Omental fat pad (tissue), 4 donors: ENCODE results near the gene TDRD1. TPM values are rescaled to one million over a fixed set of nuclear protein-coding genes. Genes with fewer than 3 reads are reported as not detected.

Experiments used
- small RNA-seq: library from RNA; depleted of rRNA; stranded (forward); fragments of <200 nt; gene quantifications from one replicate; pipeline ENCODE3, GENCODE V24; 2016
- total RNA-seq, 4 donors: library from RNA; depleted of rRNA; stranded (reverse); fragments of >200 nt; gene quantifications; one replicate each; pipeline ENCODE4 v1.1.0, GENCODE V29; 2016

The TDRD1 gene
- total RNA-seq, 4 donors from 2014 or later, result 0.24 to 0.46 (median 0.31) TPM; not detected in 1

Small RNA genes within 50 kb of the gene (small RNA-seq; reads per million reads assigned to genes)
- not detected for gene RF02277

Other genes starting within 250 kb of the TDRD1 start
- 10 to 100 TPM in 1 of 4 donors, 1 to 10 TPM in 3; 4.3 to 16.7 (median 6.4) TPM for gene ADRB1, start 135.5 kb upstream of the TDRD1 start, total RNA-seq
- 10 to 100 TPM; 14.5 to 31.8 (median 19.3) TPM for gene CCDC186, start 5.2 kb upstream of the TDRD1 start, total RNA-seq
- 1 to 10 TPM in 1 of 4 donors, under 1 TPM in 2, not detected in 1; 0.09 to 1.4 (median 0.48) TPM for gene VWA2, start 59.9 kb downstream of the TDRD1 start, total RNA-seq
- 10 to 100 TPM in 1 of 4 donors, 1 to 10 TPM in 3; 3.7 to 18.8 (median 4.5) TPM for gene AFAP1L2, start 225.1 kb downstream of the TDRD1 start, total RNA-seq